H9 (cell line): ENCODE measurements around the gene PIM3. TPM values are rescaled to one million over a fixed set of nuclear protein-coding genes. Genes with fewer than 3 reads are reported as not detected.
A peak's percentile ranks its signal among the peaks of the same experiment; 100 is the strongest.

ENCODE experiments used
- DNase-seq: peaks from one replicate; pipeline ENCODE4 v3.0.0-alpha.2; 2017
- H2AFZ ChIP-seq: one replicate; pipeline ENCODE4 v1.6.1; 2013; ENCODE audit warnings: mild to moderate bottlenecking, low read length, control low read depth, moderate library complexity
- H2AK5ac ChIP-seq: 2 replicates; pipeline ENCODE4 v1.6.1; 2013; ENCODE audit warnings: low read length, control low read depth, mixed read lengths; ENCODE audit not compliant: insufficient read length
- H2BK120ac ChIP-seq: one replicate; pipeline ENCODE4 v1.6.1; 2013; ENCODE audit warnings: low read depth, mild to moderate bottlenecking, low read length, control low read depth, inconsistent platforms; ENCODE audit not compliant: poor library complexity, severe bottlenecking
- H2BK12ac ChIP-seq: 2 replicates; pipeline ENCODE4 v1.6.1; 2013; ENCODE audit warnings: low read length, control low read depth, mixed read lengths, low read depth; ENCODE audit not compliant: insufficient read length
- H2BK15ac ChIP-seq: 2 replicates; pipeline ENCODE4 v1.6.1; 2013; ENCODE audit warnings: low read depth, low read length, control low read depth
- H2BK20ac ChIP-seq: one replicate; pipeline ENCODE4 v1.6.1; 2013; ENCODE audit warnings: low read depth, mild to moderate bottlenecking, low read length, control low read depth, inconsistent platforms; ENCODE audit not compliant: poor library complexity, severe bottlenecking
- H2BK5ac ChIP-seq: 2 replicates; pipeline ENCODE4 v1.6.1; 2013; ENCODE audit warnings: low read length, control low read depth, mixed read lengths; ENCODE audit not compliant: insufficient read length
- H3K14ac ChIP-seq: 2 replicates; pipeline ENCODE4 v1.6.1; 2013; ENCODE audit warnings: low read length, control low read depth; ENCODE audit not compliant: insufficient read depth
- H3K18ac ChIP-seq: 2 replicates; pipeline ENCODE4 v1.6.1; 2013; ENCODE audit warnings: low read depth, mild to moderate bottlenecking, mixed read lengths, low read length, control low read depth; ENCODE audit not compliant: insufficient read length
- H3K23ac ChIP-seq: 2 replicates; pipeline ENCODE4 v1.6.1; 2013; ENCODE audit warnings: low read length, control low read depth, mixed read lengths, low read depth; ENCODE audit not compliant: insufficient read length
- H3K23me2 ChIP-seq: 2 replicates; pipeline ENCODE4 v1.6.1; 2013; ENCODE audit warnings: low read depth, mild to moderate bottlenecking, mixed read lengths, low read length, control low read depth; ENCODE audit not compliant: insufficient read length, poor library complexity, severe bottlenecking
- H3K27ac ChIP-seq: 2 replicates; pipeline ENCODE4 v1.5.1; 2013; ENCODE audit warnings: low read length, control low read depth, mixed read lengths, low read depth; ENCODE audit not compliant: insufficient read length
- H3K27me3 ChIP-seq: 2 replicates; pipeline ENCODE4 v1.6.1; 2013; ENCODE audit warnings: low read length, control low read depth, inconsistent platforms; ENCODE audit not compliant: insufficient read depth
- H3K4ac ChIP-seq: 2 replicates; pipeline ENCODE4 v1.6.1; 2013; ENCODE audit warnings: low read depth, mild to moderate bottlenecking, control low read depth, inconsistent platforms, low read length, moderate library complexity
- H3K4me1 ChIP-seq: 2 replicates; pipeline ENCODE4 v1.6.1; 2013; ENCODE audit warnings: low read length, control low read depth, inconsistent platforms; ENCODE audit not compliant: insufficient read depth
- H3K4me2 ChIP-seq: 2 replicates; pipeline ENCODE4 v1.6.1; 2013; ENCODE audit warnings: low read length, control low read depth, mixed read lengths; ENCODE audit not compliant: insufficient read length, insufficient read depth
- H3K56ac ChIP-seq: 2 replicates; pipeline ENCODE4 v1.6.1; 2013; ENCODE audit warnings: low read depth, mild to moderate bottlenecking, mixed read lengths, low read length, control low read depth; ENCODE audit not compliant: insufficient read length
- H3K79me1 ChIP-seq: 2 replicates; pipeline ENCODE4 v1.6.1; 2013; ENCODE audit warnings: low read depth, mild to moderate bottlenecking, moderate library complexity, low read length, control low read depth, inconsistent platforms; ENCODE audit not compliant: insufficient read depth, poor library complexity, severe bottlenecking
- H3K79me2 ChIP-seq: 2 replicates; pipeline ENCODE4 v1.6.1; 2013; ENCODE audit warnings: low read length, control low read depth, inconsistent platforms; ENCODE audit not compliant: insufficient read depth
- H3K9ac ChIP-seq: 2 replicates; pipeline ENCODE4 v1.6.1; 2013; ENCODE audit warnings: low read length, control low read depth, mixed read lengths; ENCODE audit not compliant: insufficient read length; ENCODE audit errors: extremely low read depth
- H3K9me3 ChIP-seq: one replicate; pipeline ENCODE4 v1.6.1; 2013; ENCODE audit warnings: low read depth, low read length, inconsistent platforms; ENCODE audit not compliant: control insufficient read depth
- H3T11ph ChIP-seq: one replicate; pipeline ENCODE4 v1.6.1; 2013; ENCODE audit warnings: mild to moderate bottlenecking, low read length, control low read depth, inconsistent platforms
- H4K20me1 ChIP-seq: one replicate; pipeline ENCODE4 v1.6.1; 2013; ENCODE audit not compliant: control insufficient read depth, insufficient read length, insufficient read depth
- H4K5ac ChIP-seq: 2 replicates; pipeline ENCODE4 v1.6.1; 2013; ENCODE audit warnings: low read depth, mild to moderate bottlenecking, mixed read lengths, low read length, control low read depth; ENCODE audit not compliant: insufficient read length
- H4K8ac ChIP-seq: replicated peaks from 2 replicates; pipeline ENCODE4 v1.6.1; 2013; ENCODE audit warnings: low read length, control low read depth, mixed read lengths, low read depth; ENCODE audit not compliant: insufficient read length
- H4K91ac ChIP-seq: 2 replicates; pipeline ENCODE4 v1.6.1; 2013; ENCODE audit warnings: low read depth, mild to moderate bottlenecking, moderate library complexity, mixed read lengths, low read length, control low read depth; ENCODE audit not compliant: insufficient read length
- H3K27ac Mint-ChIP-seq, 3 experiments: 2 replicates in 2 of 3; 3 replicates in 1 of 3; pipeline ENCODE4 v1.8.0; 2020 to 2021; ENCODE audit warnings: mixed read lengths in 3 of 3, mild to moderate bottlenecking in 1 of 3, moderate library complexity in 1 of 3
- H3K27me3 Mint-ChIP-seq: 2 replicates; pipeline ENCODE4 v1.8.0; 2021; ENCODE audit warnings: low read depth, mild to moderate bottlenecking, moderate library complexity, mixed read lengths
- H3K36me3 Mint-ChIP-seq, 3 experiments: 2 replicates in 2 of 3; 3 replicates in 1 of 3; pipeline ENCODE4 v1.8.0; 2020 to 2021; ENCODE audit warnings: low read depth in 3 of 3, mixed read lengths in 3 of 3; ENCODE audit not compliant: insufficient read depth in 1 of 3
- H3K4me1 Mint-ChIP-seq, 2 experiments: 2 replicates each; pipeline ENCODE4 v1.8.0; 2020; ENCODE audit warnings: mixed read lengths in 2 of 2
- H3K4me3 Mint-ChIP-seq, 2 experiments: 2 replicates in 1 of 2; 3 replicates in 1 of 2; pipeline ENCODE4 v1.8.0; 2020 to 2021; ENCODE audit warnings: mild to moderate bottlenecking in 2 of 2, mixed read lengths in 2 of 2, moderate library complexity in 1 of 2
- H3K9me3 Mint-ChIP-seq, 2 experiments: 2 replicates in 1 of 2; 3 replicates in 1 of 2; pipeline ENCODE4 v1.8.0; 2020; ENCODE audit warnings: mild to moderate bottlenecking in 2 of 2, mixed read lengths in 2 of 2, moderate library complexity in 1 of 2
- CTCF ChIP-seq: fragments of 200-600 bp; sonication (generic); conservative IDR thresholded peaks from 3 replicates; pipeline ENCODE4 v1.8.0; 2021; ENCODE audit warnings: antibody characterized with exemption, mild to moderate bottlenecking
- WGBS: extraction: QIAGEN DNeasy Blood & Tissue Kit; methylation state at CpG from one replicate; pipeline ENCODE4 v1.1.7; 2013; ENCODE audit warnings: missing lambda C conversion rate, low lambda C conversion rate, mixed read lengths; ENCODE audit not compliant: insufficient read length; ENCODE audit errors: extremely low coverage; 5-methylcytosine and 5-hydroxymethylcytosine counted together
- total RNA-seq: library from RNA; stranded (reverse); gene quantifications from 2 replicates; pipeline ENCODE4 v1.2.1, GENCODE V29; 2021

PIM3 gene
- total RNA-seq, 1 experiment from 2014 or later: 43.4 TPM

DNA sequence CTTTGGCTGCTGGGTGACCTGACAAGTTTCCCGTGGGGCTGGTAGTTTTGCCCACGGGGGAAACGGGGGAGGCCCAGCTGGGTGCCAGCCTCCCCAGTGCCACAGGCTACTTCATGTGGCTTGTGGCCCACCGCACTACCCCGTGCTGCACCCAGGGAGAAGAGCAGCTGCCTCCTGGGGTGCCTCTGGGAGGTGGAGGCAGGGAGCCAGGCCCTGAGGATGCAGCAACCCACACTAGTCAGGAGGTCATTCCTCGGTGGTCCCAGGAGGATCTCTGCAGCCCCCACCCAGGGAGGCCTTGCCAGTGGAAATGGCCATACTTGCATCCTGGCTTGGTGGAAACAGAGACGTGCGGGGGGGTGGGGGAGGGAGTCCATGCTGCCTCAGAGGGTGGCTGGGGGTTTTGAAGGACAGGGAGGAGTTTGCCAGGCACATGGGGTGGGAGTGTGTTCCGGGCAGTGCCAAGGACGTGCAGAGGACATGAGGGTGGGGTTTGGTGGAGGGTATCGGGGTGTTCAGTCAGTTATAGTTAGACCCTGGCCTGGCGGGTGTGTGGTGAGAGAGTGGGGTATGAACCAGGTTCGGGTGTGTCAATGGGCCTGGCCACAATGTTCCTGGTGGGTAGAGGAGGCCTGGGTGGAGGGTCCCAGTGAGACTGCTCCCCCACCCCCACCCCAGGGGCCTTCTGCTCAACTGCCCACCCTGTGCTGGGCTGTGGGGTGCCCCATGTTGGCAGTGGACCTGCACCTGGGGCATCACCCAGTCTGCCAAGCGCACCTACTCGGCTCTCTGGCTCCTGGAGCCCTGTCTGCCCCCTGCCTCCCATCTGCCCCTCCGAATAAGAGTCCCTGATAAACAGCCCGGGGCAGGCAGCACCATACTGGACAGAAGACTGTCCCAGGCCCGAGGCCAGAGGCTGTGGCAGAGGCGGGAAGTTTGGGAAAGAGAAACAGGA, 3.8 kb downstream of the PIM3 start:
- H4K91ac ChIP-seq: no peak overlapping the region
- peaks cover 6% of the 10 kb centered on the region for H3K79me1 ChIP-seq
- no peak overlapping the region for H2BK15ac ChIP-seq
- H3K4me1 ChIP-seq: no peaks in the 10 kb centered on the region
- H3K4ac ChIP-seq: no peak overlapping the region
- no peak overlapping the region for H3K4me2 ChIP-seq
- H3K56ac ChIP-seq: no peak overlapping the region
- no peak overlapping the region; the same call in 1 of the 2 replicates for H3K14ac ChIP-seq
- peaks cover 3% of the 10 kb centered on the region; the same call in 1 of the 2 replicates for H3K79me2 ChIP-seq
- no CpG with 5 or more reads among the region's 19 CpGs for WGBS
- H3K23ac ChIP-seq: no peak overlapping the region
- H3T11ph ChIP-seq: no peak overlapping the region
- H2BK12ac ChIP-seq: no peak overlapping the region
- no peak for TF ChIP-seq CTCF
- no peak overlapping the region for H4K5ac ChIP-seq
- H3K9me3 Mint-ChIP-seq: no peaks in the 10 kb centered on the region
- no peaks in the 10 kb centered on the region for H3K9me3 ChIP-seq
- no peak overlapping the region for H4K8ac ChIP-seq
- no peak overlapping the region for H2BK20ac ChIP-seq
- H3K4me3 Mint-ChIP-seq: no peak overlapping the region
- no peaks in the 10 kb centered on the region for H4K20me1 ChIP-seq
- H3K36me3 Mint-ChIP-seq: peaks cover 8 to 17% (median 14%) of the 10 kb centered on the region in 3 experiments; a peak in 5 of 7 replicates
- no peak overlapping the region for H2BK5ac ChIP-seq
- no peak overlapping the region for H2AK5ac ChIP-seq
- H3K27ac Mint-ChIP-seq: peak overlapping the region; percentile 34 to 87 (median 35); a peak in 3 of 7 replicates
- no peak overlapping the region for H2AFZ ChIP-seq
- H3K27ac ChIP-seq: no peak overlapping the region
- H3K4me1 Mint-ChIP-seq: peaks cover 2 to 5% of the 10 kb centered on the region in 2 experiments; a peak in 1 of 4 replicates
- no peak overlapping the region for H3K18ac ChIP-seq
- H3K27me3 ChIP-seq: no peaks in the 10 kb centered on the region
- DNase-seq: peak; percentile 23
- no peak overlapping the region for H2BK120ac ChIP-seq
- no peaks in the 10 kb centered on the region for H3K23me2 ChIP-seq
- H3K27me3 Mint-ChIP-seq: no peaks in the 10 kb centered on the region
- H3K9ac ChIP-seq: no peak overlapping the region
